Measurements from ENCODE around the gene ATG13. TPM values are rescaled to one million over a fixed set of nuclear protein-coding genes. Genes with fewer than 3 reads are reported as not detected.
"Not testable (repeated sequence)": the region's sequence is repeated elsewhere in the genome, so short reads cannot be mapped to it uniquely, and the experiment has no call there.

The ATG13 gene
- total RNA-seq, 2 donors from 2014 or later: 36.8 to 76.8 TPM

DNA sequence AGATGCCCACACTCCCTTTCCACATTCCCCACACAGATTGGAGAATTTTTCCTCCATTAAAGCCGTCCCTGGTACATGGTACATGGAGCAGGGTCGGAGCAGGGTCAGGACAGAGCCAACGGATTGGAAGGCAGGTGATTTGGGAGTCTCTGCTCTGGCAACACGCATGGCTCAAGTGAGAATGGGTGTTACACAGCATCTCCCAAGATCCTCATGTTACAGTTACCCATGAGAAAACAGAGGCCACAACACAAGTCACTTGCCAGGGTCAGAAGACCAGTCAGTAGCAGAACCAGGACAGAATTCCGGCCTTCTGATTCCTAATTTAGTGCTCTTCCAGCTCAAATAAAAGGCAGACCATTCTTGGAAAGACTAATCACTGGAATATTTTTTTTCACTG is 94.0 kb downstream of the ATG13 start:
- no peak for TF ChIP-seq POLR2A (IDR thresholded peaks at IDR 0.05)
- TF ChIP-seq, protein P1, sequence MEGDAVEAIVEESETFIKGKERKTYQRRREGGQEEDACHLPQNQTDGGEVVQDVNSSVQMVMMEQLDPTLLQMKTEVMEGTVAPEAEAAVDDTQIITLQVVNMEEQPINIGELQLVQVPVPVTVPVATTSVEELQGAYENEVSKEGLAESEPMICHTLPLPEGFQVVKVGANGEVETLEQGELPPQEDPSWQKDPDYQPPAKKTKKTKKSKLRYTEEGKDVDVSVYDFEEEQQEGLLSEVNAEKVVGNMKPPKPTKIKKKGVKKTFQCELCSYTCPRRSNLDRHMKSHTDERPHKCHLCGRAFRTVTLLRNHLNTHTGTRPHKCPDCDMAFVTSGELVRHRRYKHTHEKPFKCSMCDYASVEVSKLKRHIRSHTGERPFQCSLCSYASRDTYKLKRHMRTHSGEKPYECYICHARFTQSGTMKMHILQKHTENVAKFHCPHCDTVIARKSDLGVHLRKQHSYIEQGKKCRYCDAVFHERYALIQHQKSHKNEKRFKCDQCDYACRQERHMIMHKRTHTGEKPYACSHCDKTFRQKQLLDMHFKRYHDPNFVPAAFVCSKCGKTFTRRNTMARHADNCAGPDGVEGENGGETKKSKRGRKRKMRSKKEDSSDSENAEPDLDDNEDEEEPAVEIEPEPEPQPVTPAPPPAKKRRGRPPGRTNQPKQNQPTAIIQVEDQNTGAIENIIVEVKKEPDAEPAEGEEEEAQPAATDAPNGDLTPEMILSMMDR (IDR thresholded peaks at IDR 0.05): no peak
- H3K9me3 ChIP-seq: no peaks in the 10 kb centered on the region
- ATAC-seq (no peak), DNase-seq (no peak)
- no peak overlapping the region for H3K4me3 ChIP-seq
- H3K4me1 ChIP-seq: no peaks in the 10 kb centered on the region
- H3K27ac ChIP-seq: peak overlapping the region in 1 of 4 donors; percentile 44
- H3K36me3 ChIP-seq (replicated peaks in 1 of 2; ENCODE audit: insufficient read depth in 1 of 2, low read depth in 2 of 2): no peaks in the 10 kb centered on the region
- intact Hi-C loops (cut with DNase I): no loop called here
- WGBS, 2 donors: 87 to 90% methylated on average over 5 of the region's 5 CpGs
- H3K27me3 ChIP-seq: no peaks in the 10 kb centered on the region

DNA sequence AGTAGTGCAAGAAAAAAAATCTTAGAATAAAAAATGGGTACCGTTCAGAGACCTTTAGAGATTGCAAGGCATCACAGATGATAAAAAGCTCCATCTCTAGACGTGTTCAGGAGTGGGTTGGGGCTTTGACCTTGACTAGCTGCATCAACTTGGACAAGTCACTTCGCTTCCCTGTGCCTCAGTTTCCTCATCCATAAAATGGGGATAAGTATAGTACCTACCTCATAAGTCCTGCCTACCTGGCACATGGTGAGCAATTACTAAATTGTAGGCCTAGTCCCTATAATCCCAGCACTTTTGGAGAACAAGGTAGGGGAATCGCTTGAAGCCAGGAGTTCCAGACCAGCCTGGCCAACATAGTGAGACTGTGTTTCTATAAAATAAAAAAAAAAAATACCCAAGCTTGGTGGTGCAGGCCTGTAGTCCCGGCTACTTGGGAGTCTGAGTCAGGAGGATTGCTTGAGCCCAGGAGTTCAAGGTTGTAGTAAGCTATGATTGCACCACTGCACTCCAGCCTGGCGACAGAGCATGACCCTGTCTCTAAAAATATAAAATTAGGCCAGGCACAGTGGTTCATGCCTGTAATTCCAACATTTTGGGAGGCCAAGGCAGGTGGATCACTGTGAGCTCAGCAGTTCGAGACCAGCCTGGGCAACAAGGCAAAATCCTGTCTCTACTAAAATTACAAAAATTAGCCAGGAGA is 95.7 kb downstream of the ATG13 start:
- no peak for DNase-seq
- no peaks in the 10 kb centered on the region for H3K9me3 ChIP-seq
- H3K27ac ChIP-seq: no peak overlapping the region
- H3K27me3 ChIP-seq: no peaks in the 10 kb centered on the region
- intact Hi-C loops (cut with DNase I): no loop called here
- peaks cover 3% of the 10 kb centered on the region for H3K4me1 ChIP-seq
- TF ChIP-seq POLR2A (IDR thresholded peaks at IDR 0.05): no peak
- TF ChIP-seq, protein P1 (IDR thresholded peaks at IDR 0.05): no peak
- ATAC-seq: no peak
- 83 to 91% methylated on average over 7 of the region's 7 CpGs for WGBS, 2 donors
- no peaks in the 10 kb centered on the region for H3K36me3 ChIP-seq (replicated peaks in 1 of 2; ENCODE audit: insufficient read depth in 1 of 2, low read depth in 2 of 2)
- H3K4me3 ChIP-seq: no peak overlapping the region

- 100% methylated on average over 2 of the region's 2 CpGs for WGBS, 2 donors
- intact Hi-C loops (cut with DNase I); H3K27me3 ChIP-seq; ATAC-seq; DNase-seq; H3K4me3 ChIP-seq; H3K4me1 ChIP-seq; H3K9me3 ChIP-seq; H3K36me3 ChIP-seq (replicated peaks in 1 of 2; ENCODE audit: insufficient read depth in 1 of 2, low read depth in 2 of 2); H3K27ac ChIP-seq: not testable (repeated sequence)
Measured at GRCh38 chr11:46717825-46718154, 100.4 kb downstream of the ATG13 start.

DNA sequence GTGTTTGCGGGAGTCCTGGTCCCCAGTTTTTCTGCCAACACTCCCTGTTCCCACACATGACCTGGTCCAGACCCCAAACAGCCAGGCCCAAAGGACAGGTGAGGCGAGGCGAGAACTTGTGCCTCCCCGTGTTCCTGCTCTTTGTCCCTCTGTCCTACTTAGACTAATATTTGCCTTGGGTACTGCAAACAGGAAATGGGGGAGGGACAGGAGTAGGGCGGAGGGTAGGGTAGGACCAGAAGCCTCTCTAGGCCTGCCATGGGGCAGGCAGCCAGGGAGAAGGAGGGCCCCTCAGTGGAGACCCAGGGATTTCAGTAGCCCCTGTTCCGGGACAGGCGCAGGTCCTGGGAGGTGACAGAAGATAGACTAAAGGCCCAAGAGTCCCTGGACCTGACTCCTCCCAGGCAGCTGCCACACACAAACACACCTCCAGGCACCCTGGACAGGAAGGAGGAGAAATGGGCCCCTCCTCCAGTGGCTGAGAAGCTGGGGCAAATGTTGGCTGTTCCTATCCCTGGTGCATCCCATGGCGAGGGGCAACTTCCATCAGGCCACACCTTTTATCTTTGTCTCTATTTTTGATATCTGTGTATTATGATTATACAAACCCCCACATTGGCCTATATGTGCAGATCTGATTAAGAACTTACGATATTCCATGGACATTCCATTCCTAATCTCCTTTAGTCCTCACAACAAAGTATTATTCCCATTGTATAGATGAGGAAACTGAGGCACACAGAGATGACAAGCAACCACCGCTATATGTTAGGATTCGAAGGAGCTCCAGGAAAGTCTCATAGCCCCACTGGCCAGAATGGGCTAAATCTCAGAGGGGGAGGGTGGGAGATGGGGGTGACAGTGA is 101.0 kb downstream of the ATG13 start:
- Histone ChIP-seq H3K4me1 (peaks cover 9% of the 10 kb centered on the region), H3K27ac (no peak overlapping the region), H3K27me3 (no peaks in the 10 kb centered on the region), H3K36me3 (replicated peaks in 1 of 2; ENCODE audit: insufficient read depth in 1 of 2, low read depth in 2 of 2) (no peaks in the 10 kb centered on the region), H3K4me3 (no peak overlapping the region), H3K9me3 (no peaks in the 10 kb centered on the region)
- 62 to 73% methylated on average over 11 of the region's 11 CpGs for WGBS, 2 donors
- intact Hi-C loops (cut with DNase I): no loop called here
- ATAC-seq (no peak), DNase-seq (peak in 3 of 4 donors; percentile 20 to 52 (median 23))
- no peak for TF ChIP-seq POLR2A (IDR thresholded peaks at IDR 0.05)
- TF ChIP-seq, protein P1 (IDR thresholded peaks at IDR 0.05): no peak

DNA sequence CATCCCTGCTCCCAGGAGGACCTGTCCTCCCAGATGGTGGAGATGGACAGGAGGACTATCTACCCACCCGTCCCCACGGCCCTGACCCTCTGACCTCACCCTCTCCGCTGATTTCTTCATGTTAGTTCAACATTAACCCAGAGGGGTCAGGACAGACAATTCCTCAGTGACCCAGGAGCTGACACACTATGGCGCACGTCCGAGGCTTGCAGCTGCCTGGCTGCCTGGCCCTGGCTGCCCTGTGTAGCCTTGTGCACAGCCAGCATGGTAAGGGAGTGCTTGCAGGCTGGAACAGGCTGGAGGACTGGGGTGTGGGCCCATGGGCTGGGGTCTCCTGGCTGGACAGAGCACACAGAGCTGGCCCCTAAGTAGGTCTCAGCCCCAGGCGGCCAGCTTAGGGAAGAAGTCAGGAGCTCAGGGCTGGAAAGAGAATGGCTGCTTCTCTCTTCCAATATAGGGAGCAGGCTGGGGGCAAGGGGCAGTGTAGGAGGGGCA is 101.7 kb downstream of the ATG13 start, which contains the start of gene F2:
Gene F2, plus strand, starts transcription at position 166 of the 495 bp plus-strand sequence. Its CDS starts 23 bp downstream, at position 189.
- Histone ChIP-seq H3K9me3 (no peaks in the 10 kb centered on the region), H3K4me1 (peaks cover 9% of the 10 kb centered on the region), H3K27ac (no peak within 1 kb of the TSS), H3K27me3 (no peaks in the 10 kb centered on the region), H3K4me3 (no peak within 1 kb of the TSS), H3K36me3 (replicated peaks in 1 of 2; ENCODE audit: insufficient read depth in 1 of 2, low read depth in 2 of 2) (no peaks in the 10 kb centered on the region)
- intact Hi-C loops (cut with DNase I): no loop called here
- WGBS, 2 donors: 49% methylated on average over 3 to 7 of the region's 7 CpGs
- TF ChIP-seq POLR2A (IDR thresholded peaks at IDR 0.05): no peak
- TF ChIP-seq, protein P1 (IDR thresholded peaks at IDR 0.05): no peak
- ATAC-seq (no peak), DNase-seq (no peak)
